ENCODE data around the gene RGL1.

RGL1 gene

DNA sequence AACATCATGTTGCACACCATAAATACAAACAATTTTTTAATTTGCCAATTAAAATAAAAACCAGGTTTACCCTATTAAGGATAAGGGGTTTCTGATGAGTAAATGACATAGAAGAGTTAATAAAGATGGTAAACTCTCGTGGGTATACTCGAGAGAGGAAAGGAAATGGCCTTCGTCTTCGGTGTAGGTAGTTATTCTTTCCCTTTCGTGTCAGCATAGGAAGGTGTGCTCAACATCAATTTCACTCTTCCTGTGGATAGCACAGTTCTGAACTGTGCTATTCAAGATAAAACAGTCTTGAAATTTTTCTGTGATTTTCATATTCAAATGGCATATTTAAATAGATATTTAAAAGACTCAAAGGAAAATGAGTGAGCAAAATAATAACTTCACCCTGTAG, 98.2 kb downstream of the RGL1 start:
- Histone ChIP-seq H3K4me3 (ENCODE audit: low read depth, low read length) (no peak overlapping the region), H3K9me3 (ENCODE audit: control insufficient read depth, insufficient read depth, low read depth, low read length) (no peaks in the 10 kb centered on the region), H3K27me3 (ENCODE audit: control insufficient read depth, insufficient read depth, low read length) (no peaks in the 10 kb centered on the region), H3K27ac (ENCODE audit: low read depth, low read length) (no peak overlapping the region), H3K36me3 (ENCODE audit: control insufficient read depth, insufficient read depth, low read length) (peaks cover 5% of the 10 kb centered on the region; the same call in 1 of the 2 replicates), H3K9ac (ENCODE audit: low read length) (no peak overlapping the region), H3K4me1 (ENCODE audit: control insufficient read depth, insufficient read depth, low read length) (no peaks in the 10 kb centered on the region)

DNA sequence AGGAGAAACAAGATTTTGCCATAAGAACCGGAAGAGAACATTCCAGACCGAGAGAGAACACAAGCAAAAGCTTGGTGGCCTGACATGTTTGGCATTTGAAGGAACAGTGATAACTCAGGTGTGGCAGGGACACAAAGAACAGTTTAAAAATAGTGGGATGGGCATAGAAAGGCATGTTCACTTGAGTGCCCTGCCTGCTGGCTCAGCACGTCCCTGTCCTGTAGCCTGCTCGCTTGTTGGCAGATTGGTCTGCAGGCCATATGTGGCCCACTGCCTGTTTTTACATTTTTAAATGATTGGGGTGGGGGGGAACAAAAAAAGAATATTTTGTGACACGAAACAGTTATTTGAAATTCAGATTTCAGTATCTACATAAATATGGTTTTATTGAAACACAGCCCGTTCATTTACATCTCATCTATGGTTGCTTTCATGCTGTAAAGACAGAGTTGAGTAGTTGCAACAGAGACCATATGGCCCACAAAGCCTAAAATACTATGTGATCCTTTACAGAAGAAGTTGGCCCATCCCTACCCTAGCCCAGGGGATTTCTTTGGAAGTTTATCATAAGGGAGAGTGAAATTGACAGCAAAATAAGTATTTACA, 100.7 kb downstream of the RGL1 start:
- Histone ChIP-seq H3K27ac (ENCODE audit: low read depth, low read length) (no peak overlapping the region), H3K27me3 (ENCODE audit: control insufficient read depth, insufficient read depth, low read length) (no peaks in the 10 kb centered on the region), H3K9ac (ENCODE audit: low read length) (no peak overlapping the region), H3K4me1 (ENCODE audit: control insufficient read depth, insufficient read depth, low read length) (no peaks in the 10 kb centered on the region), H3K36me3 (ENCODE audit: control insufficient read depth, insufficient read depth, low read length) (peaks cover 5% of the 10 kb centered on the region; the same call in 1 of the 2 replicates), H3K9me3 (ENCODE audit: control insufficient read depth, insufficient read depth, low read depth, low read length) (no peaks in the 10 kb centered on the region), H3K4me3 (ENCODE audit: low read depth, low read length) (no peak overlapping the region)

- Histone ChIP-seq H3K27me3 (ENCODE audit: control insufficient read depth, insufficient read depth, low read length) (no peaks in the 10 kb centered on the region), H3K36me3 (ENCODE audit: control insufficient read depth, insufficient read depth, low read length) (peaks cover 5% of the 10 kb centered on the region; the same call in 1 of the 2 replicates), H3K4me3 (ENCODE audit: low read depth, low read length) (no peak overlapping the region), H3K9me3 (ENCODE audit: control insufficient read depth, insufficient read depth, low read depth, low read length) (no peaks in the 10 kb centered on the region), H3K27ac (ENCODE audit: low read depth, low read length) (no peak overlapping the region), H3K9ac (ENCODE audit: low read length) (no peak overlapping the region), H3K4me1 (ENCODE audit: control insufficient read depth, insufficient read depth, low read length) (no peaks in the 10 kb centered on the region)
Observed at GRCh38 chr1:183907070-183907469, 102.2 kb downstream of the RGL1 start.

GRCh38 chr1:183908079-183908478, 103.2 kb downstream of the RGL1 start:
- Histone ChIP-seq H3K4me1 (ENCODE audit: control insufficient read depth, insufficient read depth, low read length) (no peaks in the 10 kb centered on the region), H3K9ac (ENCODE audit: low read length) (no peak overlapping the region), H3K36me3 (ENCODE audit: control insufficient read depth, insufficient read depth, low read length) (peaks cover 5% of the 10 kb centered on the region; the same call in 1 of the 2 replicates), H3K9me3 (ENCODE audit: control insufficient read depth, insufficient read depth, low read depth, low read length) (no peaks in the 10 kb centered on the region), H3K27me3 (ENCODE audit: control insufficient read depth, insufficient read depth, low read length) (no peaks in the 10 kb centered on the region), H3K4me3 (ENCODE audit: low read depth, low read length) (no peak overlapping the region), H3K27ac (ENCODE audit: low read depth, low read length) (no peak overlapping the region)

DNA sequence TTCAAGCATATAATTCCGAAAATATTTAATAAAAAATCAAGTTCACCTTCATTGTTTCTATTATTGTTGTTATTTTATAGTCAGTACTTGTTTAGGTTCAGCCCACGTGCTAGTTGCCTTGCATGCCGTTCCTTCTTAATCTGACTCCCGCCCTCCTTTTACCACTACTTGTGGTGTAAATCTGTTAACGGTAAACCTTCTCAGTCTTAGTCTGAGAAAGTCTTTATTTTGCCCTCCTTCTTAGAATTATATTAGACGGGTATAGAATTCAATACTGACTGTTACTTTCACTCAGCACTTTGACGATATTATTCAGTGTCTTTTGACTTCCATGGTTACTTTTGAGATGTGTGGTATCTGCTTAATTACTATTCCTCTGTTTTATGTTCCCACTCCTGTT, 104.8 kb downstream of the RGL1 start:
- H3K27ac ChIP-seq (ENCODE audit: low read depth, low read length) = no peak overlapping the region
- peaks cover 5% of the 10 kb centered on the region; the same call in 1 of the 2 replicates for H3K36me3 ChIP-seq (ENCODE audit: control insufficient read depth, insufficient read depth, low read length)
- no peak overlapping the region for H3K4me3 ChIP-seq (ENCODE audit: low read depth, low read length)
- H3K27me3 ChIP-seq (ENCODE audit: control insufficient read depth, insufficient read depth, low read length) = no peaks in the 10 kb centered on the region
- no peaks in the 10 kb centered on the region for H3K4me1 ChIP-seq (ENCODE audit: control insufficient read depth, insufficient read depth, low read length)
- no peaks in the 10 kb centered on the region for H3K9me3 ChIP-seq (ENCODE audit: control insufficient read depth, insufficient read depth, low read depth, low read length)
- no peak overlapping the region for H3K9ac ChIP-seq (ENCODE audit: low read length)

- Histone ChIP-seq H3K4me1 (ENCODE audit: control insufficient read depth, insufficient read depth, low read length) (0 out of 2 replicates have a peak, but pooled peaks cover 4% of the 10 kb centered on the region), H3K4me3 (ENCODE audit: low read depth, low read length) (no peak overlapping the region), H3K27me3 (ENCODE audit: control insufficient read depth, insufficient read depth, low read length) (no peaks in the 10 kb centered on the region), H3K36me3 (ENCODE audit: control insufficient read depth, insufficient read depth, low read length) (0 out of 2 replicates have a peak, but pooled peaks cover 2% of the 10 kb centered on the region), H3K27ac (ENCODE audit: low read depth, low read length) (no peak overlapping the region), H3K9ac (ENCODE audit: low read length) (no peak overlapping the region), H3K9me3 (ENCODE audit: control insufficient read depth, insufficient read depth, low read depth, low read length) (no peaks in the 10 kb centered on the region)
Observed at GRCh38 chr1:183910845-183911244, 105.9 kb downstream of the RGL1 start.

DNA sequence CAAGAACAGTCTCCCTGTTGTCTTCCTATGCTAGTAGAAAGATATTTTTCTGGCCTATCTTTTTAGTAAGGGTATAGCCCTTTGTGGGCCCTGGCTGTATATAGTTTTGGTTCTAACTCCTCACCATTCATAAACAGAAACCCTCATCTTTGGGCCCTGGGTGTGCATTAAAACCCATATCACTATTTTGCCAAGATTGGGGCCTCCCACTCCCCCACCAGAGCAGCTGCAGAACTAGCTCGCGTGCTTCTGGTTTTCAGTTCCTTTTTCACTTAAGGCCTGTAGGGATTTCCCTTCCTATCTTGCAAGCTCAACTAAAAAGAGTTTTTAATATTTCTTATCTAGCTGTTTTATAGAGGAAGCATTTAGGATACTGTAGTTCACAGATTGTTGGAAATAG, 106.4 kb downstream of the RGL1 start:
- Histone ChIP-seq H3K4me3 (ENCODE audit: low read depth, low read length) (no peak overlapping the region), H3K27me3 (ENCODE audit: control insufficient read depth, insufficient read depth, low read length) (no peaks in the 10 kb centered on the region), H3K36me3 (ENCODE audit: control insufficient read depth, insufficient read depth, low read length) (0 out of 2 replicates have a peak, but pooled peaks cover 2% of the 10 kb centered on the region), H3K4me1 (ENCODE audit: control insufficient read depth, insufficient read depth, low read length) (peaks cover 4% of the 10 kb centered on the region; the same call in 1 of the 2 replicates), H3K9me3 (ENCODE audit: control insufficient read depth, insufficient read depth, low read depth, low read length) (no peaks in the 10 kb centered on the region), H3K27ac (ENCODE audit: low read depth, low read length) (no peak overlapping the region), H3K9ac (ENCODE audit: low read length) (no peak overlapping the region)

DNA sequence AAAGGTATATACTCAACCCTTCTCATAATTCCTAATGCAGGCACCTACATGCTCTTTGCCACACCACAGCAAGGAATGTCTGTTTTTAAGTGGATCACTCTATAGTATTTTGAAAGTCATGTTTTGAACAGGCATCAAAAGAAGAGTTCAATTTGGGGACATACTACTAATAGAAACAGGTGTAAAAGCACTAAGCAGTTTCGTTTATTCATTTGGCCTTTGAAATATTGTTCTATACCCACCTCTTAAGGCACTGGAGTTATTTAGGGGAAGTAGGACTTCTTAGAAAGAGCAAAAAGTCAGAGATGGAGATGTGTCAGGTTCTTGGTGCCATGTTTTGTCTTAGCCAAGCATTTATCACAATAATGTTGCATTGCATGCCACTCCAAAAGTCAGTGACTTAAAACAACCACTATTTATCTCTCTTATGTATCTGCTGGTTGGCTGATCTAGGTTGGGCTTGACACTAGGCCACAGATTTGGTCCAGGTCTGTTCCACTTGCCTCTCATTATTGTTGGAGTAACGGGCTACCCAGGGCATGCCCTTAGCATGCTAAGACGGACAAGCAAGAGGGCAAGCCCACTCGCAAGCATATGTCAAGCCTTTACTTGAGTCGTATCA, 107.5 kb downstream of the RGL1 start:
- no peaks in the 10 kb centered on the region for H3K27me3 ChIP-seq (ENCODE audit: control insufficient read depth, insufficient read depth, low read length)
- no peaks in the 10 kb centered on the region; the same call in 1 of the 2 replicates for H3K36me3 ChIP-seq (ENCODE audit: control insufficient read depth, insufficient read depth, low read length)
- H3K4me1 ChIP-seq (ENCODE audit: control insufficient read depth, insufficient read depth, low read length) = peaks cover 4% of the 10 kb centered on the region; the same call in 1 of the 2 replicates
- H3K4me3 ChIP-seq (ENCODE audit: low read depth, low read length) = no peak overlapping the region
- H3K9me3 ChIP-seq (ENCODE audit: control insufficient read depth, insufficient read depth, low read depth, low read length) = no peaks in the 10 kb centered on the region
- no peak overlapping the region for H3K27ac ChIP-seq (ENCODE audit: low read depth, low read length)
- H3K9ac ChIP-seq (ENCODE audit: low read length) = no peak overlapping the region

- Histone ChIP-seq H3K4me1 (ENCODE audit: control insufficient read depth, insufficient read depth, low read length) (peaks cover 4% of the 10 kb centered on the region; the same call in 1 of the 2 replicates), H3K9me3 (ENCODE audit: control insufficient read depth, insufficient read depth, low read depth, low read length) (no peaks in the 10 kb centered on the region), H3K4me3 (ENCODE audit: low read depth, low read length) (no peak overlapping the region), H3K27ac (ENCODE audit: low read depth, low read length) (no peak overlapping the region), H3K36me3 (ENCODE audit: control insufficient read depth, insufficient read depth, low read length) (no peaks in the 10 kb centered on the region; the same call in 1 of the 2 replicates), H3K9ac (ENCODE audit: low read length) (no peak overlapping the region), H3K27me3 (ENCODE audit: control insufficient read depth, insufficient read depth, low read length) (no peaks in the 10 kb centered on the region)
Observed at GRCh38 chr1:183913567-183913993, 108.7 kb downstream of the RGL1 start.

GRCh38 chr1:183914276-183914675, 109.4 kb downstream of the RGL1 start:
- H3K9ac ChIP-seq (ENCODE audit: low read length) = no peak overlapping the region
- no peak overlapping the region for H3K27ac ChIP-seq (ENCODE audit: low read depth, low read length)
- no peaks in the 10 kb centered on the region; the same call in 1 of the 2 replicates for H3K36me3 ChIP-seq (ENCODE audit: control insufficient read depth, insufficient read depth, low read length)
- peaks cover 4% of the 10 kb centered on the region; the same call in 1 of the 2 replicates for H3K4me1 ChIP-seq (ENCODE audit: control insufficient read depth, insufficient read depth, low read length)
- no peaks in the 10 kb centered on the region for H3K27me3 ChIP-seq (ENCODE audit: control insufficient read depth, insufficient read depth, low read length)
- no peak overlapping the region for H3K4me3 ChIP-seq (ENCODE audit: low read depth, low read length)
- H3K9me3 ChIP-seq (ENCODE audit: control insufficient read depth, insufficient read depth, low read depth, low read length) = no peaks in the 10 kb centered on the region

GRCh38 chr1:183914891-183915290, 110.0 kb downstream of the RGL1 start:
- no peak overlapping the region for H3K4me3 ChIP-seq (ENCODE audit: low read depth, low read length)
- H3K9me3 ChIP-seq (ENCODE audit: control insufficient read depth, insufficient read depth, low read depth, low read length) = no peaks in the 10 kb centered on the region
- H3K36me3 ChIP-seq (ENCODE audit: control insufficient read depth, insufficient read depth, low read length) = no peaks in the 10 kb centered on the region; the same call in 1 of the 2 replicates
- H3K27me3 ChIP-seq (ENCODE audit: control insufficient read depth, insufficient read depth, low read length) = no peaks in the 10 kb centered on the region
- H3K4me1 ChIP-seq (ENCODE audit: control insufficient read depth, insufficient read depth, low read length) = peaks cover 4% of the 10 kb centered on the region; the same call in 1 of the 2 replicates
- H3K9ac ChIP-seq (ENCODE audit: low read length) = no peak overlapping the region
- H3K27ac ChIP-seq (ENCODE audit: low read depth, low read length) = no peak overlapping the region

Measured in HUES6 (cell line).